ENCODE results near the gene GSDMA.
A peak's percentile ranks its signal among the peaks of the same experiment; 100 is the strongest.

GSDMA gene

GRCh38 chr17:39963829-39964228, 1.0 kb downstream of the GSDMA start:
- no peak for DNase-seq

GRCh38 chr17:39965017-39965699, 2.4 kb downstream of the GSDMA start:
- DNase-seq = no peak

DNA sequence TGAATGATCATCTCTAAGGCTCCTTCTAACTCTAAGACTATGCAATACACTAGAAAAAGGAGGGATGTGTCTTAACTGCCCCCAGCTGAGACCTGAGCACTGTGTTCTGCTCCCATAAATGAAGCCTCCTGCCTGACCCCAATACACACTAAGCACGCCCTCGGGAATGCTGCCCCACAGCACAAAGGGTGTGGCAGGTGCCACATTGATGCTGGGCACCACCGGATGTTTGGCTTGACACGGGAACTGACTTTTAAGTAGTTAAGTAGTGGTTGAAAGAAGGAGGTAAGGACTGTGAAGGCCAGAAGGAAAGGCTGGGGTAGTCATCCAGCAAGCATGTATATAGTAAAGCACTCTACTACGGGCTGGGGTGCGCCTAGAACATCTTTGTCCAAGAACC, 4.0 kb downstream of the GSDMA start:
- no peak for DNase-seq

GRCh38 chr17:39968761-39969160, 6.0 kb downstream of the GSDMA start:
- DNase-seq = no peak

DNA sequence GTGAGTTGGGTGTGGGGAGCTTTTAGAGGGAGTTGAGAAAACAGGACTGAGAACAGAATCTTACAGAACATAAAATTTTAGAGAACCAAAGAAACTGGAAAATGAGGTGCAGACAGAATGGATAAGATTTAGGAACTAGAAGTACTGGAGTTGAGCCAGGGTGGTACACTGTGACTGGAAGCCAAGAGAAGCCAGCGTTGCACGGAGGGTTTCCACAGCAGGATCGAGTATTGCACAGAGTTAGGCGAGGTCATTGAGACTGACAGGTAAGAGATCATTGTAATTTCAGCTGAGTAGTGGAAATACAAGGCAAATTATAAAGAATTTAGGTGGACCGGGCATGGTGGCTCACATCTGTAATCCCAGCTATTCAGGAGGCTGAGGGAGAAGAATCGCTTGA, 6.6 kb downstream of the GSDMA start:
- no peak for DNase-seq

GRCh38 chr17:39970157-39970692, 7.4 kb downstream of the GSDMA start:
- DNase-seq = no peak

DNA sequence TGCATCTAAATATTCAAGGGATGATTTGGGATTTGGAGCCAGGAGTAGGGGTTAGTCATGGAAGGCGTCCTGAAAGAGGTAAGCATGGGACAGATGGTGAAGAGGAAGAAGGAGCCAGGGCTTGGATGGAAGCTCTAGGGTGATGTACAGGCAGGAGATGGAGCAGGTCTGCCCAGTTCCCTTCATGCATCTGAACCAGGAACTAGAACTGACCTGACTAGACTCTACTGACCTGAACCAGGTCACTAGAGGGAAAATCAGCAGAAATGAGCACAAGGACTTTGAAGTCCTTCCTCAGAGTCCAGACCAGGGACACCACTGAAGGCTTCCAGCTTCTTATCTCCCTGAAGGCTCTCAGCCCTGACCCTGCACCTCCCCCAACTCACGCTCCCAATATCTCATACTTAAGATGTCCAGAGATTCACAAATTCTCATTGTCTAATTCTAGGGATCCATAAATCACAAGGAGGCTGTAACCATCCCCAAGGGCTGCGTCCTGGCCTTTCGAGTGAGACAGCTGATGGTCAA, 8.3 kb downstream of the GSDMA start:
- DNase-seq = no peak

DNA sequence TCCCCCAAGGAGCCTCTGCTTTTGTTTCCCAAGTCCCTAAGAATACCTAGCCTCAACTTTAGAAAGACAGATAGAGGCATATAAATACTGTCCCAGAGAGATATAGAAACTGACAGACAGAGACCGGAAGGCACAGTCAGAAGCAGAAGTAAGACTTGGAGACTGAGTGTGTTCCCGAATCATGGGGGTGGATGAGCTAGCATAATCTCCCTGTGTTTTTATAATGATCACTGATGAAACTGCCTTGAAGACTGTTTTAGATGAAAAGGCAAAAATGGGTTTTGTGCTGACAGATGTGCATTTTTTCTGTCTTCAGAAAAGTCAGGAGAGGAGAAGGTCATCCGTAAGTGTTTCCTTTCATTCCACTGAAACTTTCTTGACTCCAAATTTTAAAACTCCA, 9.5 kb downstream of the GSDMA start:
- no peak for DNase-seq

GRCh38 chr17:39973496-39973895, 10.7 kb downstream of the GSDMA start:
- DNase-seq = peak; percentile 41

DNA sequence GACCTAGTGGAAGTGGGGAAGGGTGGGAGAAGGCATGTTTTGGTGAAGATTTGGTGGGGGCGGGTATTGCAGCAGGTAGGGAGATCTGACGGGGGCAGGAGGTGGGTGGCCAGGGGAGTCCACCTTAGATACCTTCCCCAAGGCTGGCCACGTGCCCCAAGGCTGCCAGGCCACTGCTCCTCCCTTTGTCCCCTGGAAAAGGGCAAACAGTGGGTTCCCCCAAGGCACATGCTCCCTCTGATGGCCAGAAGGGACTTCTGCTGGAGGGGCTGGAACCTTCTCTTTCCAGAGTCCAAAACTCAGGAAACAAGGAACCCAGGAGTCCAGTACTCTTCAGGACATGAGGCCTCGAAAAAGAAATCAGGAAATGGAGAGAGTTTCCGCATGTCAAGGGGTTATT, 11.6 kb downstream of the GSDMA start:
- DNase-seq = no peak

GRCh38 chr17:39975801-39976200, 13.0 kb downstream of the GSDMA start:
- DNase-seq = no peak

- DNase-seq = peak; percentile 88
These were observed 16.3 kb downstream of the GSDMA start for GRCh38 chr17:39979016-39979670.

DNA sequence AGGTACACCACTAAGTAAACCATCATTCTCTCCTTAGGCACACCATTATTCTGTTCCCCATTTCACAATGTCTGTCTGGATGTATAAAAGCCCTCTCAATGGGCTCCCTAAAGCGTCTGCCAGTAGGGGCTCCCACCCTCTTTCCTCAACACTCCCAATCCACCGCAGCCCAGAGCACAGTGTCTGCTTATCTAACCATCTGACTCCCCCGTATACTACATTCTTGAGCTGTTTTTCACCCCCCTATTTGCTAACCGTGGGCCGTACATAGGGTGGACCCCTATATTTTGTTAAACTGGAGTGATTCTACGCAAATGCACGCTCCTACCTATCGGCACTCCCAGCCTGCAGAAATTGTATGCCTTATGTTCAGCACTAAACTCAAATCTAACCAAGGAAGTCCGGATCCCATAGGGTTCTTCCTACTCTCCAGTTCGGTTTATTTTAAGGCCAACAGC, 17.1 kb downstream of the GSDMA start:
- DNase-seq = peak; percentile 38

- peak; percentile 100 for DNase-seq
These were observed 17.8 kb downstream of the GSDMA start, which contains the start of gene PSMD3 for GRCh38 chr17:39980351-39981206. Gene PSMD3 (plus strand): TSS chr17:39980807. CDS start chr17:39980971, 164 bp downstream.

DNA sequence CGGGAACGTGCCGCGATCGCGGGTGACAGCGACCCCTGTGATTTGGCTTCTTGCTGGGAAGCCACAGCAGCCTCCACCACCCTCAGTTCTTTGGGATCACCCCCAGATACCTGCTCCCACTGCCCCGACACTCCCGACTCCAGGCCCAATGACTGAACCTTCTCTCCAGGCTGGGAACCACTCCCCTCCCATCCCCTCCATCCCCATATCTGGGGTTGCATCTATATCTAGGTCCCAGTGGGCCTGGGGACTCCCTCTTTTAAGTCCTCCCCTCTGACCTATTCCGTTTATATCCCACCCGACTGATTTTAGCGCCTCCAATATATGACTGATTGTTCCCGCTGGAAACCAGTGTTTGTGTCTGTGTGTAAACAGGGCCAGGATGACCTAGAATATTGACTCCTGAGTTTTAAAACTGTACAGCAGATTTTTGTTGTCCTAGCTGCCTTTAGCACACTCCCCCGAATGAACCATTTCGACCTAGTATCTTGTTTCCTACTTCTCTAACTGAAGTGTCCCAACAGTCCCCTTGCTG, 18.5 kb downstream of the GSDMA start:
- no peak for DNase-seq

GRCh38 chr17:39981766-39982375, 19.1 kb downstream of the GSDMA start:
- no peak for DNase-seq

- DNase-seq = no peak
These were observed 25.5 kb downstream of the GSDMA start for GRCh38 chr17:39988206-39988810.

GRCh38 chr17:39994448-39994847, 31.6 kb downstream of the GSDMA start:
- DNase-seq = no peak

GRCh38 chr17:39995438-39995837, 32.6 kb downstream of the GSDMA start:
- no peak for DNase-seq

DNA sequence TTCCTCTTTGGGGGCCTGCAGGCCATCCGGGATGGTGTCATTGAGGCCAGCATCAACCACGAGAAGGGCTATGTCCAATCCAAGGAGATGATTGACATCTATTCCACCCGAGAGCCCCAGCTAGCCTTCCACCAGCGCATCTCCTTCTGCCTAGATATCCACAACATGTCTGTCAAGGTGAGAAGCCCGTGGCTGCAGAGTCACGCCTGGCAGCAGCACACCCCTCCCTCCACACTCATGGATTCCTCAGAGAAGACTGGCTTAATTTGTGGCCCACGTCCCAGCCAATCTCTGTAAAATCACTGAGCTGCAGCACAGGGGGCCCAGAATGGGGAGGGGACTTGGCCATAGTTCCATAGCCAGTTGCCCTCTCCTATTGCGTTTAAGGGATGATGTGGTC, 33.4 kb downstream of the GSDMA start:
- DNase-seq = no peak

- DNase-seq = no peak
These were observed 34.0 kb downstream of the GSDMA start for GRCh38 chr17:39996800-39997199.

GRCh38 chr17:39997543-39997942, 34.7 kb downstream of the GSDMA start:
- no peak for DNase-seq
